ENCODE measurements around the gene OSBPL10.

The OSBPL10 gene

DNA sequence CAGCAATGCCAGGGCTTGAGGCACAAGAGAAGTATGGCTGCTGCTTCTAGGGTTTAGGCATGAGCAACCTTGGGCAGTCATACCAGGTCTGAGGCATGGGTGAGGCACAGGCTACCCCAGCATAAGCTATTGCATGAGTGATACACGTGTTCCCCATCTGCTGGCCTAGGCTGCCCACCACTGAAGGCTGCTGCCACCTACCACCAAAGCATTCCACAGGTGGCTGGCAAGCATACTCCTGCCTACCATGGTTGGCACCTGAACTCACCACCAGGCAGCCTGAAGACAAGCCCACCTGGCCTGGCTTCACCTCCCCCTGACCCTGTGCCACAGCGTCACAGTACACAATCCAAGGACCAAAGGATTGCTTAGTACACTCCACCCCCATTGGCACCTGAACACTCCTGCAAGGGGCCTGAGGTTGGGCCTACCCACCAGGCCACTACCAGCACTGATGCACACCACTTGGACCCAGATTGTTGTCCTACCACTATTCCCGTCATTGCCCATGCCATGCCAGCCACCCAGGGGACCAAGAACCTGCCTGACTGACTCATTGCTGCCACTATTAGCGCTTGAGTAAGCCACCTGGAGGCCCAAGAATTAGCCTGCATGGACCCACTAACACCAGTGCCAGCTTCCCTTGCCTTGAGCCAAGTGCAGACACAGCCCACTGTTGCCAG is 332.6 kb downstream of the OSBPL10 start:
- DNase-seq: no peak

DNA sequence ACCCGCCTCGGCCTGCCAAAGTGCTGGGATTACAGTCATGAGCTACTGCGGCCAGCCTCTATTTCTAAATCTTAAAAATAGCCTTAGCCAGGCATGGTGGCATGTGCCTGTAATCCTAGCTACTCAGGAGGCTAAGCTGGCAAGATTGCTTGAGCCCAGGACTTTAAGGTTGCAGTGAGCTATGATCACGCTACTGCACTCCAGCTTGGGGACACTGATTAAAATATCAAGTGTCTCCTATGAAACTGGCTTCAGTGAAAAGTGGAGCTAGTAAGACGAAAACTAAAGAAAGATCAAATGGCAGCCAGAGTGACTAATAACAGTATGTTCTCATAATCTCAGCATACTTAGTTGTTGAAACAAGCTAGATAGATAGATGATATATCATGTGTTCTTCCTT is 335.8 kb downstream of the OSBPL10 start:
- no peak for DNase-seq

DNA sequence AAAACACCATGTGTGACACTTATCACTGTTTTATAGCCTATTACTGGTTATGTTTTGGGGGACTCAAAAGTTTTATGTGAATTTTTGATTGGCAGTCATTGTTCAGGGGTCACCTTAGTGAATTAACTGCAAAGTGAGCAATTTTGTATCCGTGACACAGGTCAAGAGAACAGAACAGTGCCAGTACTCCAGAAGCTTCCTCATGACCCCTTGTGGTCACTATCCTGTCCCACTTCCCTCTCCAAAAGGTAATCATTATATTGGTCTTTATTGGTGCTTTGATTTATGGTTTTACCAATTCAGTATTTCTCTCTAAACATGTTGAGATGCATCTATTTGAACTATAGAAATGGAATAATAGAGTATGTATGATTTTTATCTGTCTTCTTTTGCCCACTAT is 341.2 kb downstream of the OSBPL10 start:
- DNase-seq: no peak

DNA sequence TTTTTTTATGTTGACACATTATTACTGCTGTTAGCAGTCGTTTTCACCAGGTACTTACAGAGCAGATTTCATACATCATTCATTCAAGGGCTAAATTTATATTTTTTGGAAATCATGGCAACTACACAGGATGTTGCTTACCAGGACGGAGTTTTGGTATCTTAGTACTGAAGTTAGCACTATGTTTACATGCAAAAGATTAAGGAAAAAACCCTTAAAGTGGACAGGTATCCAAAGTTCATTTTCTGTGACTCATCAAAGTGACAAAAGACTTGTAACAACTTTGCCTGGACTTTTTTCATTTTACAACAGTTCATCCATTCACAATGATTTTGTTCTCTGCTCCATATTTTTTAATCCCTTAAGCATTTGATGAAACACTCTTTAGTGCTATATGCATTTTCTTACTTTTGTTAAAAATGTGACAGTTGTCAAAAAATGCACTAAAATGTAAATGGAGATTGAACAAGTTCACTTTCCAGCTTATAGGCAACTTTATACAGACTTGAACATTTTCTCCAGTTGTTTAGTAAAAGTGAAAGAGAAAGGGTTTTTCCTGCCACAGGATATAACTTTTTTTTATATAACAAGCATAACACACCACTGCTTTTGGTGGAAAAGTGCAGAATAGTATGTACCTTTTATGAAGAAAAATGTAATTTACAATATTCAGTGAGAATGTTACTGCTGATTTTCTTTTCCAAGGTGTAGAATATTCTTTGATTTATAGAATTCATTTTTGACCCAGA is 344.2 kb downstream of the OSBPL10 start:
- DNase-seq: no peak

DNA sequence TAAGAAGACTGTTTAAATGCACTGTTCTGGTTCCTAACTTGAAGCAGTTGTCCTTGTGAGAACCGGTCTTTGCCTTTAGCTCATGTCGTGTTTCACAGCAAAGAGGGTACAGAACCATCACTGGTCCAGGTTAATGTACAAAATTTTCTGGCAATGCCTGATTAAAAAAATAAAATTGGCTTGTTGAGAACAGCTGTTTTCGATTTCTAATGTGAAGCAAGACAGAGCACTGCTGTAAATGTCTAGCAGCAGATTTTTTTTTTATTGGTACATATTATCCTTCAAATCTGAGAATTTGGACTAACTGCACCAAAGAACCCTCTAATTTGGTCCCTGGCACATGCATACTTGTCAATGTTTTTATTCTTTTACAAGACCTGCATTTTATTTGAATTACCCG is 345.0 kb downstream of the OSBPL10 start:
- no peak for DNase-seq

DNA sequence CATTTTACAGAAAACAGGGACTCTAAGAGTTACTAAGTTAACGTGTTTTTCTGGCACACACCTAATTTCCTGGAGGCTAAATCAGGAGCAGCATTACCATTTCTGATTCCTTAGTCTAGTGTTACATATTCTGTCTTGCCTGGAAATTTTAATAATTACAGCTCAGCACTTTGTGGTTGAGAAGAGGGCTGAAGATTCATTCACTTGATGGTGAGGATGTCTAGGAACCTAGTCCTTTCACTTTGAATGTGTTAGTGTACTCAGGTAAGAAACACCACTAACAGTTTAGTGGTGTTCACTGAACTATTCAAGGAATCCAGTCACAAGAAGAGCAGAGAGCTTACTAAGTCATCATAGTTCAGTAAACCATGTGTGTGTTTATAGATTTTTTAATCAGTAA is 345.5 kb downstream of the OSBPL10 start:
- no peak for DNase-seq

DNA sequence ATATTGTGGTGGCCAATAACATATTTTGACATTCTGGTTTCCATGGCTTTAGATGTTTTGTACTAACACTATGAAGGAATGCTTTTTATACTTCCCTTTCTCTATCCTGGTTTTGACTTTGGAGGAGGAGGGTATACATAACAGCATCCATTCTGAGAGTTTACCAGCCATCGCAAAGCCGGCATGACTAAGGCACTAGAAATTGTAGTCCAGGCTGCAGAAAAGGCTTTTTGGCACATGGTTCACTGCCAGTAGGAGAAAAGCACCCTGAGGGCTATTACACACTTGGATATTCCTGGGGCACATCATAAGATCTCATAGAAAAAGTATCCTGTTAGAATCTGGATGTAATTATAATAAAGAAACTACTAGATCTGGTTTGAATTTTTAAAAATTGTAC is 346.6 kb downstream of the OSBPL10 start:
- no peak for DNase-seq

DNA sequence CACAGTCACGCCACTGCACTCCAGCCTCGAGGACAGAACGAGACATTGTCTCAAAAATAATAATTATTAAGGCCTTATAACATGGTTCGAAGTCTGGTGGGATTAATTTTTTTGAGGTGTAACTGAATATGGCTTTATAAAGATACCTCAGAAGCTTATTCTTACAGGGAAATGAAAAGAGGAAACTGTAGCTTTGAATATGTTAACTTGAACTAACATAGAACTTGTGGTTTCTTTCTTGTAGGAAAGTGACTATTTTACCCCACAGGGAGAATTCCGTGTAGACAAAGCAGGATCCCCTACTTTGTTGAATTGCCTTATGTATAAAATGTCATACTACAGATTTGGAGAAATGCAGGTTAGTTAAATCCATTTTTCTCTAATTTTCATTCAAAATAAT is 352.0 kb downstream of the OSBPL10 start:
- no peak for DNase-seq

DNA sequence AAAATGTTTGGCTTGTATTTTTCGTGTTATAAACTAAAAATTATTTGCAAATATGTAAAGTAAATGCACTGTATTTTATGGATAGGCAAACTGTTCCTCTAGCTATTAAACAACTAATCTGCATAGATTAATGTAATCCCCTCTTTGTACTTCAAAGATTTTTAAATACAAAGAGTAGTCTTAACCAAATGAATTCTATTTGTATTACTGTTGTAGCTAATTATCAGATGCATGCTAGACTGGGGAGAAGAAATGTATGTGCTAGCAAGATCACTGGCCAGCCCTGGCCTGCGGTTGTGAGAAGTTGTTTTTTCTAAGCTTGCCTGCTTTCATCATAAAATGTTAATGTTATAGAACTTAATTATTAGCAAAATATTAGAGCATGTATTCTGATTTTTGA is 355.7 kb downstream of the OSBPL10 start:
- no peak for DNase-seq

DNA sequence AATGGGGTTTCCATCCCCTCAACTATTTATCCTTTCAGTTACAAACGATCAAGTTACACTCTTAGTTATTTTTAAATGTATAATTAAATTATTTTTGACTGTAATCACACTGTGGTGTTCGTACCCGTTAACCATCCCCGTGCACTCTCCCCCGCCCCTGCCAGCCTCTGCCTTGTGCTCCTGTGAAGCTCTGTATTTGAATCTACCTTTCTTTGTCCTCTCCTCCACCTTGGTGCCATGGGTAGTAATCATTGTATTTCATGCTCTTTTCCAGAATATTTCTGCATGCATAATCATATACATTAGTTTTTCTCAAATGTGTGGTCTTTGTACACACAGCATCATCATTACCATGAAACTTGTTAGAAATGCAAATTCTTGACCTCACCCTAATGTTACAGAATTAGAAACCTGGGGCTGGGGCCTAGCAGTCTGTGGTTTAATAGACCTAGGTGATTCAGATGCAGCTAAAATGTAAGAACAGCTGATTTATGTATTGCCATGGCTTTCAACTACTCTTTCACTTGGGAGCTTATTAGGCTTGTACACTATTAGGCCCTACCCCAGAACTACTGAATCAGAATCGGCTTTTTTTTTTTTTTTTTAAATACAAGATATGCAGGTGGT is 356.9 kb downstream of the OSBPL10 start:
- no peak for DNase-seq

DNA sequence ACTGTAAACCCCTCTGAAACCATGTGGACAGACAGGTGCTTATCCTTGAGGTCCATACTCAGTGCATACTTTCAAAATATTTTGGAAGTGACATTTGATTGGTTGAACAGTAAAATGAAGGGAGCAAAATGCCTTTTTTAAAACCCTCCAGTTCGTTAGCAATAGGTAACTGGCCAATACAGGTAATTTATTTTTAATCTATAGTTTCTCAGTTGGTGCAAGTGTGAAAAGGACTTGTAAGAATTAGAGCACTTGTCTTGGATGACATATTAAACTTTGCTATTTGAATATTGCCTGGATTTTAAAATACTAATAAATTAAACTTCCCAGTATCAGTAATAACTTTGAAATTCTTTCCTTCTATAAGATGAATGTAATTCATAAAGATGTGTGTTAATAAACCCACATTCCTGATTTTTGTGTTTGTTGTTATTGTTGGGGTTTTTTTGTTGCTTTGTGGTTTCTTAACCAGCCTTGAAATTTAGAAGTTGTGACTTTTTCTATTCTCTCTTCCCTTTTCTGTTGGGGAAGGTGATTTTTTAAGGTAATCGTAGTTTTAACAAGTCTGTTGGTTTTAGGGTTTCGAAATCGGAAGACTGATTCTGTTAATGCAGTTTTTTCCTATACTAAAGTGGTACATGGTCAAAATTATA is 358.3 kb downstream of the OSBPL10 start:
- no peak for DNase-seq

DNA sequence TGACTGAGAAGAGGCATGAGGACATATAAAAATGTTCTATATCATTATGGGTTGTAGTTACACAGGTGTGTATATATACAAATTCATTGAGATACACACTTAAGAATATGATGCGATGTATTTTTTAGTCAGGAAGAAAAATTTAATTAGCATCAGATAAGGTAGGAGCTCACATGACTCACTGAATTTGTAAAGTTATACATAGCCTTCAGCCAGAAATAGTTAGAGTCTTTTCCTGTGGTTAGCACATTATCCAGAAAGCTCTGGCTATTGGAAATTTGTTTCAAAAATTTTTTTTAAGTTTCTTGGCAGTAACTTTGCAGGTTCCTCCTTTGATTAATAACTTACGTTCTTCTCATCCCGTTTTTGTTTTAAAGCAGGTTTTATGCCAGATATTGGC is 359.7 kb downstream of the OSBPL10 start:
- no peak for DNase-seq

DNA sequence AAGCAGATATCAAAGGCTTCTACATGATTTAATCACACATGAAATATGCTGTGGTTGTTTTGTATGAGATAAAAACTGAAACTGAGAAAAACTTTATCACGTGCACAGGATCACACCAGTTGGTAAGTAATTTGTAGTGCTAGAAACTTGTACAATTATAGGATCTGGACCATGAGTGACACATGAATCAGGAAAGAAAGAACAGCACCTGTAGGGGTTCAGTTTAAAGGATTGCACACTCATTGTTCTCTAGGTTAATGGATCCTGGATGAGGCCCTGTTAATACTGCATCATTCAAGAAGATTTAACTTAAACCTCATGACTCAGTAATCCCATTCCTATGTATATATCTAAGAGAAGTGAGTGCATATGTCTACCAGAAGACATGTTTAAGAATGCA is 360.4 kb downstream of the OSBPL10 start:
- no peak for DNase-seq

DNA sequence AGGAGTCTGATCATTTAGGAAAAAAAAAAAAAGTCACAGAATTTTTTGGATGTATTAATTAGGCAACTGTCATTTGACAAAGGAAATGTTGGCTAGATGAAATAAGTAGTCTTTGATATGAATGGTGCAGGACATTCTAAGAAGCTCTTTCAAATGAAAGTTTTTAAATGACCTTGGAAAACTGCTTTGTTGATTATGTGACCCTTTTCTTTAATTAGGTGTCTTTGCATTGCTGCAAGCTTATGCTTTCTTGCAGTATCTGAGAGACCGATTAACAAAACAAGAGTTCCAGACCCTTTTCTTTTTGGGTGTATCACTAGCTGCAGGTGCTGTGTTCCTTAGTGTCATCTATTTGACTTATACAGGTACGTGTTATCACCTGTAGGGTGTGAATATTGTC is 364.4 kb downstream of the OSBPL10 start:
- no peak for DNase-seq

DNA sequence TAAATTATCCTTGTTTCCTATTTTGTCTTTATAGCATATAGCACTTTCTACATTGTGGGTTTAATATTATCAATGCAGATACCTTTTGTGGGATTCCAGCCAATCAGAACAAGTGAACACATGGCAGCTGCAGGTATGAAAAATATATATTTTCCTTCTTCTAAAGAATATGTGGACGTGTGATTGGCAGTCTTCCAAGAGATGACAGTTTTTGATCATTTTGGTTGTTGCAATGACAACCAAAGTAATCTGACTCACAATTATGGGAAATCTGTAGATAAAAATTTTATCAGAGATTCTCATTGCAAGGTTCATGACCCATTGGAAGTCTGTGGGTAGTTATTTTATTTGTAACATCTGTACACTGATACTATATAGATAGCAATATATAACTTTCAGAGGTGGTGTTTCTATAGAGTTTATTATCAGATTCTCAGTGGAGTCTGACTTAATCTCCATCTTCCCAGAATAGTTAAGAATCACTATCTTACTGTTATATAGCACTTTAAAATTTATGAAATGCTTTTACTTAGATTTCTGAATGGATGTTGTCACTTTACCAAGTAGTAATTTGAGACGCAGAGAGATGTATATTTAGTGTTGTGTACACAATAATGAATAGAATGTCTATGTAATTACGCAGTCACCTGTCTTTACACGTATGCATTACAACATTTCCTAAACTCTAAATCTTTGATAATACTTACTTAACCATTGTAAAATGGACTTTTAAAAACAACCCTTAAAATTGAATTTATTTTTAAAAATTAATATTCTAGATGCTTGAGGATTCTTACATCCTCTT is 365.8 kb downstream of the OSBPL10 start:
- no peak for DNase-seq

DNA sequence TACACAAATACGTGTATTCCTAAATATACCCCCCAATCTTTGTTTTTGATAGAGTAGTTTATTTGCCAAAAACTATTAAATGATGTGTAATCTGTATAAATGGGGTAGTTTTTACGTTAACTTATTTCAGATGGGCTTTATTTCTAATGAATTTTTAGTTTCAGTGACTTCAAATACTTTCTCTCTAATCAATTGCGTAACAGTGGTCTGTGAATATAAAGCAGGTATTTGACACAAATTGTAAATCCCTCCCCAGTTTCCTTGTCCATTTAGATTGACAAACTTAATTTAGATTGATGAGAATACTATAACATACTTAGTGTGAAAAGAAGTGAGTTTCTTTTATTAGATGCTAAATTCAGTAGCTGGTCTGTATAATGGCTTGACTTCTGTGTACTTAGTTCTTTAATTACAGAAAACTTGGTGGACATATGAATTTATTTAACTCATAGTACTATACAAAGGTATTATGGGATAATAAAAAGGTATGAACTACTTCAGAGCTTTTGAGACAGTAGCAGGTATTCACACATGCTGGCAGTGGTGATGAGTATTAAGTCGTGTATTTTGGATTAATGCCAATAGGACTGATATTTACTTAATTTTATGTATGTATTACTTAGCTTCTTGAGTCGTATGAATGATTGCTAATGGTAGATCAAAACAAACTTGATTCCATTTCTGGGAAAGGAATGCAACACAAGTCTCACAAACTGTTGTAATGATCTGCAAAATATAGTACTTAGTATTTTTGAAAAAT is 366.7 kb downstream of the OSBPL10 start:
- DNase-seq: no peak

DNA sequence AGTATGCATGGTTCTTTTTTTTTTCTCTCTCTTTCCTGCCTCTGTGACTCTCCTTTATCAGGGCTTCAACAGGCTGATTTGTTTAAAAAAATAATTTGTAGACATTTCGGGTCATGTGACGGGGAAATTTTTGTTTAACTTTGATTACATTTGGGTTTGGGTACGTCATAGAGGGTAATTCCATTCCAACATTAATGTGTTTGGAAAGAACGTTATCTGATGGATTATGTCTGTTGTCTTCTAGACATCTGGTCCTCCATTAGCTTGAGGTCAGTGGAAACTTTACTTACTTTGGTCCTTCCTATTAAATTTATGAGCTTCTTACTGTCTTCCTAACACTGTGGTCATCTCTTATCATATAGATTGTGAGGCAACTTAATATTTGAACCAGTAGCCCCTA is 367.4 kb downstream of the OSBPL10 start:
- no peak for DNase-seq

DNA sequence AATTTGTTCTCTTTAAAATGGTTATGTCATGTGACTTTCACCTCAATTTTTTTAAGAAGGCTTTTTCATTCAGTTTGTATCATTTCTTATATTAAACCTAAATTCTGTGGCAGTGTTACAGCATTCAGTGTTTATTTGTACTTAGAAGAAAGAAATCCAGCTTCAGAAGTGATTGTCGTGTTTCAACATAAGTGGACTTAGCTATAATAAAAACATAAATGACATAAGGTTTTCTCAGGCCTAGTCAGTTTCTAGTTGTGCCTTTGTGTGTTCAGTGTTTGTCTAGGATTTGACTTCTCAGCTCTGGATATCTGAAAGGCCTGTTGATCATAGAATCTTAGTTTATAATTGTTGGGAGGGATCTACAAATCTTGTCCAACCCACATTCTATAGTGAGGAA is 367.9 kb downstream of the OSBPL10 start:
- no peak for DNase-seq

All from kidney glomerular epithelial cell (primary cell).